Peyer's patch (tissue), 4 donors: ENCODE measurements around the gene UFSP1.
A peak's percentile ranks its signal among the peaks of the same experiment; 100 is the strongest.

Experiments
- CTCF ChIP-seq, 6 experiments: fragments of 450-650 bp in 4 of 6; fragments of 200-600 bp in 2 of 6; sonication (generic) in 1 of 6; IDR thresholded peaks; one replicate each; pipeline ENCODE4 v1.5.1; 2017 to 2019; ENCODE audit warnings: antibody characterized with exemption in 6 of 6, mild to moderate bottlenecking in 3 of 6, moderate library complexity in 1 of 6
- POLR2A ChIP-seq, 2 donors: fragments of 450-650 bp; IDR thresholded peaks; one replicate each; pipeline ENCODE4 v1.5.1; 2017; ENCODE audit warnings: antibody characterized with exemption in 2 of 2, mild to moderate bottlenecking in 2 of 2, moderate library complexity in 2 of 2

GRCh38 chr7:100852048-100852872, 37.3 kb downstream of the UFSP1 start, which contains the start of gene SLC12A9:
- TF ChIP-seq CTCF (IDR thresholded peaks at IDR 0.05) (peak; percentile 81 to 94 (median 92)), POLR2A (IDR thresholded peaks at IDR 0.05) (peak in 1 of 2 donors; percentile 13)
